Mesothelial cell of epicardium (in vitro differentiated cells): ENCODE data around the gene SLC6A3. TPM values are rescaled to one million over a fixed set of nuclear protein-coding genes. Genes with fewer than 3 reads are reported as not detected.

Experiments used
- DNase-seq, 2 experiments: peaks; one replicate each; pipeline ENCODE4 v3.0.0; 2021; ENCODE audit warnings: low spot score in 2 of 2; ENCODE audit not compliant: unreplicated experiment in 2 of 2
- H3K27ac Mint-ChIP-seq: 2 replicates; pipeline ENCODE4 v1.8.0; 2021; ENCODE audit warnings: mixed read lengths
- H3K27me3 Mint-ChIP-seq: 2 replicates; pipeline ENCODE4 v1.8.0; 2021; ENCODE audit warnings: low read depth, mixed read lengths
- H3K36me3 Mint-ChIP-seq: 2 replicates; pipeline ENCODE4 v1.8.0; 2021; ENCODE audit warnings: mixed read lengths
- H3K4me1 Mint-ChIP-seq: 2 replicates; pipeline ENCODE4 v1.8.0; 2021; ENCODE audit warnings: mixed read lengths
- H3K4me3 Mint-ChIP-seq: 2 replicates; pipeline ENCODE4 v1.8.0; 2021; ENCODE audit warnings: mild to moderate bottlenecking, moderate library complexity, mixed read lengths
- H3K9me3 Mint-ChIP-seq: 2 replicates; pipeline ENCODE4 v1.8.0; 2021; ENCODE audit warnings: mixed read lengths
- total RNA-seq: library from RNA; stranded (reverse); gene quantifications from 3 replicates; pipeline ENCODE4 v1.2.1, GENCODE V29; 2021
- TF ChIP-seq, protein P1 (sequence below): fragments of 200-600 bp; sonication (generic); IDR thresholded peaks from one replicate; pipeline ENCODE4 v1.5.0; 2021; ENCODE audit warnings: antibody characterized with exemption; ENCODE audit not compliant: unreplicated experiment

Gene SLC6A3
- total RNA-seq, 1 donor from 2014 or later, result 0.04 TPM

DNA sequence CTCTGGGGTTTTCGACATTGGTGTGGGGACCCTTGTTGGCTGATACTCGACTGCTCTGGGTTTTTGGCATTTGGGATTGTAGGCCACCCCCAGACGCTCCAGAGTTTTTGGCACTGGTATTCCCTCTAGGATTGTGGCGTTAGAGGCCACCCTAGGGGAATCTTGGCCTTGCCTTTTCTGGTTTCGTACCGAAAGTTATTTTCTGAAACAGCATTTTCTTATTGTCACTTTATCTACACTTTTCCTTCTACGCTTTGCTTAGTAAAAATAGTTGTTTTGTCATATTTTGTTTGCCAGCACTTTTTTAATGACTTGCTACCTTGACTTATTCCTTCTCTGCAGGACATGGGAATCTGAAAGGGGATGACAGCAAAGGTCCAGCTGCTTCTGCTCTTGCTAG, 75.2 kb downstream of the SLC6A3 start:
- Mint-ChIP-seq H3K4me1 (no peaks in the 10 kb centered on the region), H3K27ac (no peak overlapping the region), H3K36me3 (no peaks in the 10 kb centered on the region), H3K4me3 (no peak overlapping the region), H3K9me3 (no peaks in the 10 kb centered on the region), H3K27me3 (peaks cover 84% of the 10 kb centered on the region)
- TF ChIP-seq, protein P1, sequence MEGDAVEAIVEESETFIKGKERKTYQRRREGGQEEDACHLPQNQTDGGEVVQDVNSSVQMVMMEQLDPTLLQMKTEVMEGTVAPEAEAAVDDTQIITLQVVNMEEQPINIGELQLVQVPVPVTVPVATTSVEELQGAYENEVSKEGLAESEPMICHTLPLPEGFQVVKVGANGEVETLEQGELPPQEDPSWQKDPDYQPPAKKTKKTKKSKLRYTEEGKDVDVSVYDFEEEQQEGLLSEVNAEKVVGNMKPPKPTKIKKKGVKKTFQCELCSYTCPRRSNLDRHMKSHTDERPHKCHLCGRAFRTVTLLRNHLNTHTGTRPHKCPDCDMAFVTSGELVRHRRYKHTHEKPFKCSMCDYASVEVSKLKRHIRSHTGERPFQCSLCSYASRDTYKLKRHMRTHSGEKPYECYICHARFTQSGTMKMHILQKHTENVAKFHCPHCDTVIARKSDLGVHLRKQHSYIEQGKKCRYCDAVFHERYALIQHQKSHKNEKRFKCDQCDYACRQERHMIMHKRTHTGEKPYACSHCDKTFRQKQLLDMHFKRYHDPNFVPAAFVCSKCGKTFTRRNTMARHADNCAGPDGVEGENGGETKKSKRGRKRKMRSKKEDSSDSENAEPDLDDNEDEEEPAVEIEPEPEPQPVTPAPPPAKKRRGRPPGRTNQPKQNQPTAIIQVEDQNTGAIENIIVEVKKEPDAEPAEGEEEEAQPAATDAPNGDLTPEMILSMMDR, result no peak
- DNase-seq, result no peak

DNA sequence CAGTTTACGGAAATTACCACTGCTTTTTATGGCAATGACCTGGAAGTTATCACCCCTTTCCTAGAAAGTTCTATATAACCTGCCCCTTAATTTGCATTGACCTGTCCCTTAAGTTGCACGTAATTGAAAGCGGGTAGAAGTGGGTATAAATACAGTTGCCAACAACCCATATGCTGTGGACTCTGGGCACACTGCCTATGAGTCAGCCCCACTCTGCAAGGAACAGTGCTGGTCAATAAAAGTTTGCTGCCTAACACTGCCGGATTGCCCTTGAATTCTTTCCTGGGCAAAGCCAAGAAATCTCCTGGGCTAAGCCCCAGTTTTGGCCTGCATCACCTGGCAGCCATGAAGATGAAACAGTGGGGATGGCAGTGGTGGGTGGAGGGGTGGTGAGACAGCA, 76.5 kb downstream of the SLC6A3 start:
- H3K9me3 Mint-ChIP-seq, result no peaks in the 10 kb centered on the region
- no peaks in the 10 kb centered on the region for H3K4me1 Mint-ChIP-seq
- DNase-seq, result no peak
- no peaks in the 10 kb centered on the region for H3K36me3 Mint-ChIP-seq
- H3K4me3 Mint-ChIP-seq, result no peak overlapping the region
- no peak overlapping the region for H3K27ac Mint-ChIP-seq
- H3K27me3 Mint-ChIP-seq, result peaks cover 88% of the 10 kb centered on the region
- TF ChIP-seq, protein P1, result no peak

DNA sequence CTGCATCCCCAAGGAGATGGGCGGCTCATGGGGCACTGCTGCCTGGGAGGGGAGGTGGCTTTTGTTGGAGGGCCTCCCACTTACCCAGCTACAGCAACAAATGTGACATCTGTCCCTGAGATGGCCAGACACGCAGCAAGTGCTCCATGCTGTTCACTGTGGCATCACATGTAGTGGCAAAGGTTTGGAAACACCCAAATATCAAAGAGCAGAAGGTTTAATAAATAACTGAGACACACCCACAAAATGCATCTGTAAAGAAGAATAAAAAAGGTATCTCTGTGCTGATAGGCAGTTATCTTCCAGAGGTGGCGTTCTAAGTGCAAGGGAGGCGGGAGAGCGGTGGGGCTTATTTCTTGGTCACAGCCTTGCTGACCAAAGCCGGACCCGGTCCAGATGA, 77.0 kb downstream of the SLC6A3 start:
- no peak overlapping the region for H3K27ac Mint-ChIP-seq

DNA sequence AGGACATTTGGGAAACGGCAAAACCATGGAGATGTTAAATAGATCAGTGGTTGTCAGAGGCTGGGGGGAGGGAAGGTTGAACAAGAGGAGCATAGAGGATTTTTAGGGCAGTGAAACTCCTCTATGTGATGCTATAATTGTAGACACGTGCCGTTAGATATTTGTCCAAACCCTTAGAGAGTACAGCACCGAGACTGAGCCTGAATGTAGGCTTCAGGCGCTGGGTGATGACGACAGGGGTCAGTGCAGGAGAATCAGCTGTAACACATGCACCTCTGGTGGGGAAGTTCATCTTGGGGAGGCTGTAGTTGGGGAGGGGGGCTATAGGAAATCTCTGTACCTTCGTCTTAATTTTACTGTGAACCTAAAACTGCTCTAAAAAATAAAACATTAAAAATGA, 78.1 kb downstream of the SLC6A3 start:
- Mint-ChIP-seq H3K4me1 (no peaks in the 10 kb centered on the region), H3K9me3 (no peaks in the 10 kb centered on the region), H3K27me3 (peaks cover 89% of the 10 kb centered on the region), H3K36me3 (no peaks in the 10 kb centered on the region), H3K27ac (no peak overlapping the region), H3K4me3 (no peak overlapping the region)
- no peak for DNase-seq
- TF ChIP-seq, protein P1, result no peak

More for the DNA sequence above, 77.0 kb downstream of the SLC6A3 start:
- H3K36me3 Mint-ChIP-seq, result no peaks in the 10 kb centered on the region
- peaks cover 92% of the 10 kb centered on the region for H3K27me3 Mint-ChIP-seq
- no peaks in the 10 kb centered on the region for H3K4me1 Mint-ChIP-seq
- no peak for DNase-seq
- no peak overlapping the region for H3K4me3 Mint-ChIP-seq
- H3K9me3 Mint-ChIP-seq, result no peaks in the 10 kb centered on the region
- TF ChIP-seq, protein P1, result no peak

DNA sequence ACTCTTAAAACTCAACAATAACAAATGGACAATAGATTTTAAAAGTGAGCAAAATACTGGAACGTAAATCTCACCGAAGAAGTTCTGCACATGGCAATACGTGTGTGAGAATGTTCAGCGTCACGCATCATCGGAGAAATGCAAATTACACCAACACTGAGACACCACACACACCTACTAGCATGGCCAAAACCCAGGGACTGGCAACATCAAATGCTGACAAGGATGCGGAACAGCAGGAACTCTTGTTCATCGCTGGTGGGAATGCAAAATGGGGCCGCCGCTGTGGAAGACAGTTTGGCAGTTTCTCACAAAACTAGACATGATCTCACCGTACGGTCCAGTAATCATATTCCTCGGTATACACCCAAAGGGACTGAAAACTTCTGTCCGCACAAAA, 78.7 kb downstream of the SLC6A3 start:
- TF ChIP-seq, protein P1, result no peak
- no peaks in the 10 kb centered on the region for H3K9me3 Mint-ChIP-seq
- H3K4me3 Mint-ChIP-seq, result no peak overlapping the region
- H3K27me3 Mint-ChIP-seq, result peaks cover 87% of the 10 kb centered on the region
- no peak overlapping the region for H3K27ac Mint-ChIP-seq
- no peaks in the 10 kb centered on the region for H3K4me1 Mint-ChIP-seq
- no peak for DNase-seq
- no peaks in the 10 kb centered on the region for H3K36me3 Mint-ChIP-seq

DNA sequence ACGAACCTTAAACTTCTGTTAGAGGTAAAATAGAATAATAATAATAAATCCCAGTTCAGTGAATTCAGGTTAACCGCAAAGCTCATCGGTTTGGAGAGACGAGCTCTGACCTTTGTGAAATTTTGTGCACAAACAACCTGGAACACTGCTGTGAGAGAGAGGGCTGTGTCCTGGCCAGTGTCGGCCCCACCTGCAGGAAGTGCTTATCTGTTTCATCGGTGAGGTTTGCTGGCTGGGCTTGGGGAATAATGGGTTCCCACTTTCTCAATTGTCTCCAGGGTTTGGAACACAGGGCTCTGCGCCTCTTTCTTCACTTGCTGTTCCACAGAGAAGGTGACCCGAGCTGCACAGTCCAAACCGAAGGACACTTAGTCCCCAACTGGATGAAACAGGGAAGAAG, 81.0 kb downstream of the SLC6A3 start:
- no peak overlapping the region for H3K27ac Mint-ChIP-seq
- no peak for DNase-seq
- H3K27me3 Mint-ChIP-seq, result peaks cover 73% of the 10 kb centered on the region
- H3K36me3 Mint-ChIP-seq, result no peaks in the 10 kb centered on the region
- TF ChIP-seq, protein P1, result no peak
- no peaks in the 10 kb centered on the region for H3K9me3 Mint-ChIP-seq
- no peak overlapping the region for H3K4me3 Mint-ChIP-seq
- H3K4me1 Mint-ChIP-seq, result no peaks in the 10 kb centered on the region
